CD4-positive, CD25-positive, alpha-beta regulatory T cell (primary cell): ENCODE measurements around the gene PGM1. TPM values are rescaled to one million over a fixed set of nuclear protein-coding genes. Genes with fewer than 3 reads are reported as not detected.

Experiments used
- ATAC-seq, 2 donors: fragments of 150-1000 bp; cut with Tn5 transposase; one replicate each; pipeline ENCODE4 v1.10.0; 2021; ENCODE audit warnings: low read depth in 2 of 2, moderate number of reproducible peaks in 2 of 2, moderate library complexity in 1 of 2
- DNase-seq, 3 donors: peaks; one replicate each; pipeline versions ENCODE4 v3.0.0 to v3.0.0-alpha.2; 2012 to 2022; ENCODE audit warnings: mixed read lengths in 1 of 3
- H3K27ac ChIP-seq: one replicate; pipeline ENCODE4 v1.7.0; 2013; ENCODE audit warnings: mild to moderate bottlenecking, low read length; ENCODE audit not compliant: insufficient read depth, poor library complexity, severe bottlenecking
- H3K27me3 ChIP-seq: one replicate; pipeline ENCODE4 v1.7.0; 2013; ENCODE audit warnings: low read length; ENCODE audit not compliant: control insufficient read depth, insufficient read depth
- H3K36me3 ChIP-seq: one replicate; pipeline ENCODE4 v1.7.0; 2013; ENCODE audit warnings: mild to moderate bottlenecking, low read length, moderate library complexity; ENCODE audit not compliant: control insufficient read depth, insufficient read depth
- H3K4me1 ChIP-seq: 2 replicates; pipeline ENCODE4 v1.7.0; 2013; ENCODE audit warnings: mild to moderate bottlenecking, low read length; ENCODE audit not compliant: insufficient read depth, control insufficient read depth, poor library complexity, severe bottlenecking
- H3K4me3 ChIP-seq: one replicate; pipeline ENCODE4 v1.7.0; 2013; ENCODE audit warnings: low read depth, mild to moderate bottlenecking, low read length, moderate library complexity
- H3K9me3 ChIP-seq, 2 experiments: 1 replicate in 1 of 2; 2 replicates in 1 of 2; pipeline ENCODE4 v1.7.0; 2013; ENCODE audit warnings: low read length in 2 of 2, mild to moderate bottlenecking in 1 of 2, moderate library complexity in 1 of 2; ENCODE audit not compliant: control insufficient read depth in 2 of 2
- H3K27ac Mint-ChIP-seq, 3 donors: one replicate each; pipeline ENCODE4 v1.8.0; 2020 to 2022; ENCODE audit warnings: mild to moderate bottlenecking in 3 of 3, mixed read lengths in 3 of 3, moderate library complexity in 2 of 3
- H3K27me3 Mint-ChIP-seq: one replicate; pipeline ENCODE4 v1.8.0; 2022; ENCODE audit warnings: mild to moderate bottlenecking, mixed read lengths
- H3K36me3 Mint-ChIP-seq: one replicate; pipeline ENCODE4 v1.8.0; 2020; ENCODE audit warnings: mixed read lengths
- H3K4me1 Mint-ChIP-seq, 4 donors: one replicate each; pipeline ENCODE4 v1.8.0; 2020 to 2022; ENCODE audit warnings: mixed read lengths in 4 of 4, mild to moderate bottlenecking in 1 of 4
- H3K4me3 Mint-ChIP-seq, 4 donors: one replicate each; pipeline ENCODE4 v1.8.0; 2020 to 2022; ENCODE audit warnings: mild to moderate bottlenecking in 4 of 4, mixed read lengths in 4 of 4, moderate library complexity in 3 of 4
- H3K9me3 Mint-ChIP-seq, 7 donors: one replicate each; pipeline ENCODE4 v1.8.0; 2020 to 2022; ENCODE audit warnings: mixed read lengths in 7 of 7, mild to moderate bottlenecking in 3 of 7, moderate library complexity in 2 of 7
- polyA plus RNA-seq, 4 donors: library from polyadenylated mRNA; unstranded; fragments of 300-500 nt; fragmentation: Illumina TruSeq; gene quantifications; one replicate each; pipeline ENCODE4 v1.2.3, GENCODE V29; 2021
- total RNA-seq: library from RNA; stranded (reverse); gene quantifications from one replicate; pipeline ENCODE4 v1.2.3, GENCODE V29; 2022

PGM1 gene
- total and polyA plus RNA-seq, 5 donors from 2014 or later, result 12.6 to 35.4 (median 26.4) TPM

DNA sequence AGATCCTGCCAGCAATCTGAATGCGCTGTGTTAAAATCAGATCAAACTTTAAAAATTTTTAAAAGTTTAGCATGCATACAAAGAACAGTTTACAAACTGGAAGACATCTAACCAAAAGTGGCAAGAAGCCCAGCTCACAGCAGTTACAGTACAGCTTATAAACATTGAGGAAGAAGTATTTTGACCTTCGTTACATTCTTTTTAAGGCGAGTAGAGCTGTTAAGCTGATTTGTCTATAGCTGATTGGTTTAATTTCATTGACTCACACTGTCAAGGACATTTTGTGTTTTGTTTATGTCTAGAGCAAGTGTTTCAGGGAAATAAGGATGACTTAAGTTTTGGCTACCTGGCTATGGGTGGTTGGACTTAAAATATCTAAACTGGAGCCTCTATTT is 3.0 kb upstream of the PGM1 start:
- Mint-ChIP-seq H3K4me1 (peaks cover 0 to 26% (median 22%) of the 10 kb centered on the region in 4 donors), H3K36me3 (no peaks in the 10 kb centered on the region), H3K4me3 (no peak overlapping the region), H3K27ac (no peak overlapping the region), H3K27me3 (no peaks in the 10 kb centered on the region), H3K9me3 (no peaks in the 10 kb centered on the region)
- DNase-seq (no peak), ATAC-seq (no peak)
- H3K27me3 ChIP-seq, result no peaks in the 10 kb centered on the region
- no peak overlapping the region for H3K27ac ChIP-seq
- H3K4me3 ChIP-seq, result no peak overlapping the region
- no peaks in the 10 kb centered on the region for H3K9me3 ChIP-seq
- H3K4me1 ChIP-seq, result peaks cover 6% of the 10 kb centered on the region
- no peaks in the 10 kb centered on the region for H3K36me3 ChIP-seq

DNA sequence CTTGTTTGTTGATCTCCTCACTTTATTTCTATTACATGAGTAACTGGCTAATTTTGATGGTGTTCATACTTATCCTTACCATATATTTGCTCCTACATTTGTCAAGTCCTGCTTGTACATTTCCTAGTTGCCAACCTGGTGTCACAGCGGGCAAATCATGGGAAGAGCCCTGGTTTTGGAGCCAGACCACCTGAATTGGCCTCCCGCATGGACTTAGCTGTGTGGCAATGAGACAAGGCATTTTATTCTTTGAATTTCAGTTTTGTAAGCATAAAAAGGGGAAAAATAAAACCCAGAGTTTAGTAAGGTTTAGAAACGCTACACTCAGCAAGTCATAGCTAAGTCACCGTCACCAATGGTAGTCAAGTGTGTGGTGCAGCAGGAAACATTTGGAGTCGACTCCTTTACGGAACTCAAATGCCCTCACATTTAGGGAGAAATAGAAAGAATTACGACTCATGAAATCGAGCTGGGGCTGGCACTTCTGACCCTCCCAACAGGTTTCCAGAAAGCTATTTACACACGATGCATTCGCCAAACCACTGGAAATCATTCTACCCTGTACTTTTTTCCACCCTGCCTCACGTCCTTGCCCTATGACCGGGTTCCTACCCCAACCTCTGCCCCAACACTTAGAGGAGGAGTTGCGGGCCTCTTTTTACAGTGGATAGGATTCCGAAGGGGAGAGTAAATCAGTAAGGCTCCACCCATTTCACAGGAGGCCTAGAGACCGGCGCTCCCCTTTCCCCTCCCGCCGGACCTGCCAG is 492 bp upstream of the PGM1 start:
- Histone ChIP-seq H3K27ac (peak overlapping the region; percentile 86), H3K27me3 (no peaks in the 10 kb centered on the region), H3K9me3 (no peaks in the 10 kb centered on the region), H3K4me1 (peaks cover 6% of the 10 kb centered on the region), H3K36me3 (no peaks in the 10 kb centered on the region), H3K4me3 (peak overlapping the region; percentile 79)
- H3K4me3 Mint-ChIP-seq, result peak overlapping the region; percentile 91 to 99 (median 98)
- H3K4me1 Mint-ChIP-seq, result peaks cover 0 to 45% (median 35%) of the 10 kb centered on the region in 4 donors
- H3K9me3 Mint-ChIP-seq, result peaks cover 0 to 2% (median 0%) of the 10 kb centered on the region in 7 donors
- DNase-seq (no peak), ATAC-seq (no peak)
- peak overlapping the region; percentile 93 to 97 (median 96) for H3K27ac Mint-ChIP-seq
- no peaks in the 10 kb centered on the region for H3K27me3 Mint-ChIP-seq
- no peaks in the 10 kb centered on the region for H3K36me3 Mint-ChIP-seq

- H3K27me3 ChIP-seq, result no peaks in the 10 kb centered on the region
- ATAC-seq (peak; percentile 57 to 59), DNase-seq (peak; percentile 57 to 90 (median 76))
- peak overlapping the region; percentile 93 to 98 (median 97) for H3K27ac Mint-ChIP-seq
- H3K9me3 Mint-ChIP-seq, result peaks cover 0 to 2% (median 0%) of the 10 kb centered on the region in 7 donors
- no peaks in the 10 kb centered on the region for H3K36me3 ChIP-seq
- H3K4me3 ChIP-seq, result peak overlapping the region; percentile 56
- no peaks in the 10 kb centered on the region for H3K27me3 Mint-ChIP-seq
- peak overlapping the region; percentile 86 for H3K27ac ChIP-seq
- no peaks in the 10 kb centered on the region for H3K9me3 ChIP-seq
- H3K36me3 Mint-ChIP-seq, result no peaks in the 10 kb centered on the region
- peak overlapping the region; percentile 91 to 99 (median 99) for H3K4me3 Mint-ChIP-seq
- H3K4me1 Mint-ChIP-seq, result peaks cover 0 to 45% (median 33%) of the 10 kb centered on the region in 4 donors
- H3K4me1 ChIP-seq, result peaks cover 6% of the 10 kb centered on the region
Observed at GRCh38 chr1:63593886-63594605, 835 bp downstream of the PGM1 start.

DNA sequence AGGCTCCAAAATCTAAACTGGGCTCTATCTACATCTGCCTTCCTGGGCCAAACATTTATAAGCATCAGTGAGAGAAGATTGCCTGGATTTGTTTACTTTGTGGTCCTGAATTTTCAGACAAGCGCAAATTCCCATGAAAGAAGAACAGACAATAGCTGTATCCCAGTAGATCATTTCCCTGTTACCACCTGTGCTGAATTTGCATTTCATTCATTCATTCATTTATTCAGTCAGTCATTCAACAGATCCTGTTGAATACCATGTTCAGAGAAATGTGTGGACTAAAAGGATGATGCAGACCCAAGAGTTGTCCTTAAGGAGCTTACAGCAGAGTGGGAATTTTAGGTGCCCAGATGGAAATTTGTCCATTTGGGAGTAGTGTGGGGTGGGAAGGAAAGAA is 2.2 kb downstream of the PGM1 start:
- Mint-ChIP-seq H3K27ac (peak overlapping the region in 2 of 3 donors; percentile 9 to 41), H3K4me3 (peak overlapping the region; percentile 60 to 91 (median 67)), H3K4me1 (peaks cover 0 to 45% (median 34%) of the 10 kb centered on the region in 4 donors), H3K36me3 (peaks cover 4% of the 10 kb centered on the region), H3K9me3 (peaks cover 0 to 2% (median 0%) of the 10 kb centered on the region in 7 donors), H3K27me3 (no peaks in the 10 kb centered on the region)
- Histone ChIP-seq H3K4me1 (peaks cover 6% of the 10 kb centered on the region), H3K9me3 (no peaks in the 10 kb centered on the region), H3K27ac (no peak overlapping the region), H3K27me3 (no peaks in the 10 kb centered on the region), H3K36me3 (no peaks in the 10 kb centered on the region), H3K4me3 (no peak overlapping the region)
- DNase-seq (no peak), ATAC-seq (no peak)

DNA sequence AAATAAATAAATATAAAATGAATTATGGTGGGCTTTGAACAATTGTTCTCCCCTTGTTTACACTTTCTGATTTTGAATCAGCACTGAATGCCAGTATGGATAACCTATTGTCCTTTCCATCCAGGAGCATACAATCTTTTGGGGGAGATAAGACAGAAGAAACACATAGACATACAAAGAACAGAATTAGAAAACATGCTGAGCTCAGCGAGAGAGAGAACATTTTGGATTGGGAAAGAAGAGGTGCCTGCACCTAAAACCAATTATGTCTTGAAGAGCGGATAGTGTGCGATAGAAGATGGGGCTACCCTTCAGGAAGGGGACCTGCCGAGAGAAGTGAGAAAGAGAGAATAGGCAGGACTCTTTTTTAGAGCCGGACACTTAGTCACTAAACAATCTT is 6.6 kb downstream of the PGM1 start:
- Mint-ChIP-seq H3K36me3 (peaks cover 11% of the 10 kb centered on the region), H3K27me3 (no peaks in the 10 kb centered on the region), H3K27ac (no peak overlapping the region), H3K9me3 (peaks cover 0 to 2% (median 0%) of the 10 kb centered on the region in 7 donors), H3K4me1 (peaks cover 0 to 26% (median 23%) of the 10 kb centered on the region in 4 donors), H3K4me3 (peak overlapping the region in 1 of 4 donors; percentile 2)
- Histone ChIP-seq H3K27me3 (no peaks in the 10 kb centered on the region), H3K4me1 (no peaks in the 10 kb centered on the region), H3K27ac (no peak overlapping the region), H3K4me3 (no peak overlapping the region), H3K9me3 (no peaks in the 10 kb centered on the region), H3K36me3 (no peaks in the 10 kb centered on the region)
- DNase-seq (no peak), ATAC-seq (no peak)

GRCh38 chr1:63600248-63600647 is 7.0 kb downstream of the PGM1 start:
- Histone ChIP-seq H3K4me3 (no peak overlapping the region), H3K27me3 (no peaks in the 10 kb centered on the region), H3K4me1 (no peaks in the 10 kb centered on the region), H3K36me3 (no peaks in the 10 kb centered on the region), H3K9me3 (no peaks in the 10 kb centered on the region), H3K27ac (no peak overlapping the region)
- ATAC-seq, result no peak
- no peak for DNase-seq
- Mint-ChIP-seq H3K4me1 (peaks cover 0 to 24% (median 21%) of the 10 kb centered on the region in 4 donors), H3K27me3 (no peaks in the 10 kb centered on the region), H3K36me3 (peaks cover 11% of the 10 kb centered on the region), H3K4me3 (no peak overlapping the region), H3K9me3 (peaks cover 0 to 2% (median 0%) of the 10 kb centered on the region in 7 donors), H3K27ac (no peak overlapping the region)

DNA sequence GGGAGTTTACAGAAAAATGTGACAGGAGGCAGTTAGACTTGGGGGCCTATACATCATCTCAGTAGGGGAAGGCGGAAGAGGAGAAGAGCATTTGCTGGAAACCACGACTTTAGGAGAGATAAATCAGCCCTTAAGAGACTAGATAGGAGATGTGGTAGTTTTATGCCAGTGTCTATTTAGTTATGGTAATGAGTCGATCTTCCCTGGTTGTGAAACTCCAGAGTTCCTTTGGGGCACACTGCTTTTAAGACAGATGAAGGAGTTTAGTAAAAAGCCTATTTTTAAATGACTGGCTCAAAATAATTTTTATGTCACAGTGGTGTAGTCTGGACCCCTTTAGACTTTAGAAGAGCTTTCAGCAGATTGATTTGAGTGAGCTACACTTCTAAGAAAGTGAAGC is 7.8 kb downstream of the PGM1 start:
- Mint-ChIP-seq H3K9me3 (no peaks in the 10 kb centered on the region), H3K4me1 (peaks cover 0 to 18% (median 13%) of the 10 kb centered on the region in 4 donors), H3K36me3 (peaks cover 11% of the 10 kb centered on the region), H3K4me3 (peak overlapping the region in 1 of 4 donors; percentile 21), H3K27ac (no peak overlapping the region), H3K27me3 (no peaks in the 10 kb centered on the region)
- DNase-seq, result no peak
- Histone ChIP-seq H3K36me3 (no peaks in the 10 kb centered on the region), H3K4me1 (no peaks in the 10 kb centered on the region), H3K9me3 (no peaks in the 10 kb centered on the region), H3K4me3 (no peak overlapping the region), H3K27ac (no peak overlapping the region), H3K27me3 (no peaks in the 10 kb centered on the region)
- ATAC-seq, result no peak
